OCI-M2 (cell line): Measurements from ENCODE around the gene CYP51A1.
"Not testable (repeated sequence)": the region's sequence is repeated elsewhere in the genome, so short reads cannot be mapped to it uniquely, and the experiment has no call there.

Experiments used
- DNase-seq: peaks from one replicate; lab custom pipeline; 2025; ENCODE audit not compliant: unreplicated experiment; lab: John Stamatoyannopoulos, UW

CYP51A1 gene

GRCh38 chr7:92131764-92132330 is 2.4 kb downstream of the CYP51A1 start:
- DNase-seq, result no peak

DNA sequence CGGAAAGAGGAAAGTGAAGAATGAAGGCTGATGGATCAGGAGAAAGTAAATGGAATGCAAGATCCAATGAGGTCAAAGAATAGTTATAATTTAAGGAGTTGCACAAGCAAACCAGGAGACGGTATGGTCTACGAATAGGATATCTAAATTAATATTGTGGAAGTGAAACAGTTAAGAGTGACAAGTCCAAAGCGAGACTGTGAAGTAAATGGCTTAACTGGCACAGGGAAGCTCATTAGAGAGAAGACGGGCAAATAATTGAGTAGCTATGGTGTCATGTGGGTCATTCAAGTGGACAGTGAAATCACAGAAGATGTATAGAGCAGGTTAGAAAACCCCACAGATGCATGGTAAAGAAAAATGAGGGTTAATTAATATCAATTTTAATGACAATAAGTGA is 3.2 kb downstream of the CYP51A1 start:
- no peak for DNase-seq

- no peak for DNase-seq
These were observed 12.6 kb downstream of the CYP51A1 start for GRCh38 chr7:92121681-92122080.

DNA sequence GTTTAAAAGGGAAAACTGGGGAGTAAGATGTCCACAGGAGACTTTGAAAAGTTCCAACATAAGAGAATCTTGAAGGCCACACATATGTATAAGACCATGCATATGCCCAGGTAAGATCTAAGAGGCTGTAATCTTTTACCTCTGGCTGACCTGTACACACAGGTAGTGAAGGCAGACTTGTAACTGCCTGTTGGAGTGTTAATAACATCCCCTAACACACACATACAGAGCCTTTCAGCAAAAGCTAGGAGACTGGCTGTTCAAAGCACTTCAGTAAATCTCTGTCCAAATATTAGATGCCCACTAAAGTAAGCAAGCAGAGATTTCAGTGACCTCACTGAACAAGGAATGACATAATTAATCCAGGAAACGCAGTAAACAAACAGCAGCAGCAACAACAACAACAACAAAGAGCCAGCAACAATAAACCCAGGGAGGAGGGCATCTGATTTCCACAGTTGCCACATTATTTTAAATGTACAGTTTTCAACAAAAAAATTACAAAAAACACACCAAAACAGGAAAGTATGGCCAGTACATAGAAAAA is 15.0 kb downstream of the CYP51A1 start:
- DNase-seq, result no peak

GRCh38 chr7:92116949-92117348 is 17.3 kb downstream of the CYP51A1 start:
- DNase-seq, result no peak

DNA sequence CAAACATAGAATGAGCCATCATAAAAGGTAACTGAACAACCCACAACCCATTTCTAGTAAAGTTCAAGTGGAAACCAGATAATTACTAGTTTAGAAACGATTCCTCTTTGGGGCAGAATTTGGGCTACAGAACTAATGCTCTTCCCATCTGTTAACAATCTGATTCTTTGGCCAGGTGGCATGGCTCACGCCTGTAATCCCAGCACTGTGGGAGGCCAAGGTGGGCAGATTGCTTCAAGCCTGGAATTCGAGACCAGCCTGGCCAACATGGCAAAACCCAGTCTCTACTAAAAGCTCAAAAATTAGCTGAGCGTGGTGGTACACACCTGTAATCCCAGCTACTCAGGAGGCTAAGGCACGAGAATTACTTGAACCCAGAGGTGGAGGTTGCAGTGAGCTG is 18.5 kb downstream of the CYP51A1 start:
- no peak for DNase-seq

GRCh38 chr7:92110857-92111256 is 23.4 kb downstream of the CYP51A1 start:
- DNase-seq, result no peak

- no peak for DNase-seq
These were observed 25.5 kb downstream of the CYP51A1 start for GRCh38 chr7:92108821-92109220.

DNA sequence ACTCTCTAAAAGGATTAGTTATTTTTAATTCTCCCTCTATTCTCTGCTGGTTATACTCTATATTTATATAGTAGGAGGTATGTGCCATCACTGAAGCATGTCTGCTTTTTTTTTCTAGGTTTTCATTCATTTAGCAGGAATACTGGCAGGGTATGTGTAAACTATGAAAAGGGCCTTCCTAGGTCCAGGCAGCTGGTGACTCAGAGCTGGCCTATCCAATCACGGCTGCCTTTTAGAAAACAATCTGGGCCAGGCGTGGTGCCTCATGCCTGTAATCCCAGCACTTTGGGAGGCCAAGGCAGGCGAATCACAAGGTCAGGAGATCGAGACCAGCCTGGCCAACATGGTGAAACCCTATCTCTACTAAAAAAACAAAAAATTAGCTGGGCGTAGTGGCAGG is 31.4 kb downstream of the CYP51A1 start:
- not testable (repeated sequence) for DNase-seq

DNA sequence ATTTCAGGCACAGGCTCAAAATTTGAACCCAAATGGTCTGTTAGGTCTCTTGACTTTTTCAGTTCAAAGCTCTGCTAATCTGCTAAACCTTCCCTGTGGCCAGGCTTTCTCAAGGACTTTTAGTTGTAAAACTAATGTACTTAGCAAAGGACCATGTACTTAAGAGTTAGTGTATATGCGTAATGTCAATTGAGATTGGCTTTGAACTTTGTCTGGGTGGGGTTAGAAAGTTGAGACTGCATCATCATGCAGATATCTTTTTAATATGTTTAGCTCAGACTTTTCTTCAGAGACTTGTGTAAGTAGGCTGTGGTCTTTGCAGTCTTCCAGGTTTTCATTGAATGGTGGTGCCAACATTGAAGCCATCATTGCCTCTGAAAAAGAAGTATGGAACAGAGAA is 33.7 kb downstream of the CYP51A1 start:
- DNase-seq, result no peak

GRCh38 chr7:92095380-92095779 is 38.9 kb downstream of the CYP51A1 start:
- DNase-seq, result no peak

GRCh38 chr7:92092210-92092609 is 42.1 kb downstream of the CYP51A1 start:
- DNase-seq, result no peak

- no peak for DNase-seq
These were observed 46.0 kb downstream of the CYP51A1 start for GRCh38 chr7:92088266-92088665.

- not testable (repeated sequence) for DNase-seq
These were observed 50.4 kb downstream of the CYP51A1 start for GRCh38 chr7:92083922-92084321.

DNA sequence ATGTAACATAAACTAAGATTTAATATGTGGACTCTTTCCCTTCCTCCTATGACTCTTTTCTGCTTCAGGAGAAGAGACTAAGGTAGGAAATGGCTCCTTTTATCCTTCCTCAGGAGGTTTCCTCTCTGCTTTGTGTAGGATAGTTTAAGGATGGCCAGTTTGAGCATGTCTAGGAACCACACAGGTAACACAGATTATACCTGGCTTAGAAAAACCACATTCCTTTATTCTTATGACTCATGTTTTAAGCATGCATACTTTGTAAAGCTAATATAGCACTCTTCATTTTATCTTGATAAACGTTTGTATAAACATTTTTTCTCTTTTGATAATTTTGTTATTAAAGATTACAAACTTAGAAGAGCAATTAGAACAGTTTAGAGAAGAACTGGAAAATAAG is 57.8 kb downstream of the CYP51A1 start:
- DNase-seq, result no peak

- no peak for DNase-seq
These were observed 58.7 kb downstream of the CYP51A1 start for GRCh38 chr7:92075455-92076158.

GRCh38 chr7:92072708-92073107 is 61.6 kb downstream of the CYP51A1 start:
- DNase-seq, result no peak

DNA sequence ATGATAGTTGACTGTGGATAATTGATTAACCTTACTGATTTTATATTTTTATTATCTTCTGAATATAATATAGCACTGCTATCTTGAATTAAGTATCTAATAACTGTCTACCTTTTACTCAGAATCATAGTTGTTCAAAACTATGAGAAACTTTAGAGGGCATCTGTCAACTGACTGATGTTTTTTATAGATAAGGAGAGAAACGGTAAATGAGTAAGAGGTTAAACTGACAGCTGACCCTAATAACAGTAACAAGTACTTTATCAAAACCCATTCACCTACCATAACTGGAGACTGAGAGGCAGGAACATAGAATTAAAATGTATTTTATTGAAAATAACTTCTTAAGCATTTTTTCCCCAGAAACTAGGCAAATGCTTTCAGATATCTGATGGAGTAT is 62.2 kb downstream of the CYP51A1 start:
- DNase-seq, result no peak

- DNase-seq, result no peak
These were observed 63.2 kb downstream of the CYP51A1 start for GRCh38 chr7:92071032-92071431.

- no peak for DNase-seq
These were observed 69.7 kb downstream of the CYP51A1 start for GRCh38 chr7:92064438-92065029.
